Bronchial epithelial cell (primary cell): ENCODE measurements around the gene KIAA0232. TPM values are rescaled to one million over a fixed set of nuclear protein-coding genes. Genes with fewer than 3 reads are reported as not detected.
A peak's percentile ranks its signal among the peaks of the same experiment; 100 is the strongest.

Experiments used
- DNase-seq: peaks from one replicate; pipeline ENCODE4 v3.0.0-alpha.2; 2010; ENCODE audit warnings: low read depth
- FAIRE-seq: peaks from 2 replicates; lab custom pipeline; 2011; peaks lifted over from hg19 to GRCh38; lab: Jason Lieb, UNC
- H3K27me3 ChIP-seq: 2 replicates; pipeline ENCODE4 v1.5.1; 2011; ENCODE audit warnings: low read length; ENCODE audit not compliant: control insufficient read depth, insufficient read depth
- H3K36me3 ChIP-seq: 2 replicates; pipeline ENCODE4 v1.5.1; 2011; ENCODE audit warnings: low read length; ENCODE audit not compliant: control insufficient read depth, insufficient read depth
- H3K4me3 ChIP-seq: 2 replicates; pipeline ENCODE4 v1.5.1; 2011; ENCODE audit warnings: mild to moderate bottlenecking, low read depth, low read length, control low read depth
- CTCF ChIP-seq: IDR thresholded peaks from 2 replicates; pipeline ENCODE4 v1.5.1; 2011; ENCODE audit warnings: mild to moderate bottlenecking, moderate library complexity, low read length, control low read depth, inconsistent platforms; ENCODE audit not compliant: insufficient read depth, severe bottlenecking
- total RNA-seq: library from RNA; depleted of rRNA; stranded (reverse); fragments of >200 nt; gene quantifications from 2 replicates; pipeline ENCODE4 v1.2.1, GENCODE V29; 2014

KIAA0232 gene
- total RNA-seq, 1 donor from 2014 or later = 20.5 TPM

- TF ChIP-seq CTCF = no peak
- Histone ChIP-seq H3K27me3 (no peaks in the 10 kb centered on the region), H3K4me3 (no peak overlapping the region), H3K36me3 (peaks cover 8% of the 10 kb centered on the region)
- FAIRE-seq (peak; percentile 80), DNase-seq (no peak)
Measured at GRCh38 chr4:6852582-6852981, 70.1 kb downstream of the KIAA0232 start.

DNA sequence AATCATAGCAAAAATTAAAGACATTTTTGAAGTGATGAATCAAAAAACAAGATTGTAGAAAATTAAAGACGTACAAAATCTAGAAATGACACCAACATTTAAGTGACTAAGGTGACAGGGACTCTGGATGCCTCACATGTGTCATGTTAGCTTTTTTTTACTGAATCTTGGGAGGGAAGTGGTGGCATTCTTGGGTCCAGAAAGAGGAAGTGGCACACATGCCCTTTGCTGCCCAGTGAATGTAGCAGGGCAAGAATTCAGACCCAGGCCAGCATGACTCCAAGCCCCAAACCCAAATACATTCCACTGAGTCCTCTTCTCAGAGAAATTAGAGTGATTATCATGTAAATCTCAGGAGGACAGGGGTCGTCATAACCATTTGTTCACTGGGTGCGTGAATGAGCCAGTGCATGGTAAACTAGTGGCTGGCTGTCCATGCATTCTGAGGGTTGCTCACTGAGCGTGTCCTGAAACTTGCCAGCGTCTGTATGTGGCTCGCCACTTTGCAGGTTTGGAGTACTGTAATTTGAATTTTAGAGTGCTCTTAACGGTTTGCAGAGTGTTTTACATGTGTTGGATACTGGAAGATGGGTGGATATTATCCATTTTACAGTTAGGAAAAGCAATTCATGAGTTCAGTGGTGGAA, 71.7 kb downstream of the KIAA0232 start:
- peaks cover 5% of the 10 kb centered on the region for H3K36me3 ChIP-seq
- FAIRE-seq = no peak

DNA sequence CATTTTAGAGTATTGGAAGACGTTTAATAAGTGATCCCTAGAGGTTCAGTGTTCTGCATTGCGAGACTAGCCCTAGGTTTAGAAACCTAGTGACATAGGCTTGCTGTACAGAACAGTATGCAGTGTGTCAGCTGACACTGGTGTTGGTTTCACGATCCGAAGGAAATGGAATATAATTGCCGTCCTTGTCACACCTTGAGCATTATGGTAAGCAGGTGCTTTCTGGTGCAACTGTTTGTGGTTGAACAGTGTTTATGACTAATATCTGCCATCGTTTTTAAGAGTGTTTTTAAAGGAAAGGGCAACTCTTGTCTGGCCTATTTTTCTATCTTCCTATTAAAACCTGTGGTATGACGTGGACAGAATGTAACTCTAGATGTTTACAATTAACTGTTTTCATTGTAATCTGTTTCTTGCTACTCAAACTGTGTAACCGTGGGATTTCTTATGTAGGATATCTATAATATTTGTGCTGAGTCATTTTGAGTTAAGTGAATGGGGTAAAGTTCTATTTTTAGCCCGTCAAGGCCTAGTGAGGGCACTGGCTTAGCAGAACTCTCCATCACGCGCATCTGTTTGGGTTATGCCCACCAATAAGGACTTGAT, 73.3 kb downstream of the KIAA0232 start:
- peak; percentile 54 for DNase-seq
- no peak overlapping the region for H3K4me3 ChIP-seq
- no peak for FAIRE-seq
- H3K27me3 ChIP-seq = no peaks in the 10 kb centered on the region
- H3K36me3 ChIP-seq = peaks cover 5% of the 10 kb centered on the region
- TF ChIP-seq CTCF = no peak

More for the DNA sequence above, 71.7 kb downstream of the KIAA0232 start:
- Histone ChIP-seq H3K4me3 (no peak overlapping the region), H3K27me3 (no peaks in the 10 kb centered on the region)
- TF ChIP-seq CTCF = no peak
- no peak for DNase-seq

DNA sequence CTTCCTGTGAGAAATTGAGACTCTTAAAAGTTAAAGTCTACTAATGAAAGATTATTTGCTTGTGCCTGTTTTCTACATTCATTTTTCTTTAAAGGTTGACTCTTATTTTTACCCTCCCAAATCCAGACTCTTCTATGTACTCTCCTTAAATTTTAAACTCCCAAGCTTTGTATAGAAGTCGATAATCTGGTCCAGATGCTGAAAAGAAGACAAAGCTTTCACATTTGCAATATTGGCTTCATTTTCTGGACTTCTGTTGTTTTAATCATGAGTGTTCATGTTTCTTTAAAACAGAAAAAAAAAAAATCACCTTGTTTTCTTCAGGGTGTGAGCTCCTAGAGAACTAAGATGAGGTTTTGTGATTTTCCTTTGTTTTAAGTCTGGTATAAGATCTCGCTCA, 73.9 kb downstream of the KIAA0232 start:
- FAIRE-seq = no peak
- TF ChIP-seq CTCF = no peak
- H3K36me3 ChIP-seq = peaks cover 7% of the 10 kb centered on the region

GRCh38 chr4:6857009-6857882, 74.7 kb downstream of the KIAA0232 start:
- H3K36me3 ChIP-seq = peaks cover 5% of the 10 kb centered on the region
- H3K27me3 ChIP-seq = no peaks in the 10 kb centered on the region
- H3K4me3 ChIP-seq = no peak overlapping the region
- FAIRE-seq = no peak
- no peak for TF ChIP-seq CTCF
- DNase-seq = no peak

More for the DNA sequence above, 73.9 kb downstream of the KIAA0232 start:
- H3K27me3 ChIP-seq = no peaks in the 10 kb centered on the region
- no peak for DNase-seq
- H3K4me3 ChIP-seq = no peak overlapping the region
